AG04450 (cell line): ENCODE measurements around the gene SUFU. TPM values are rescaled to one million over a fixed set of nuclear protein-coding genes. Genes with fewer than 3 reads are reported as not detected.
"Not testable (repeated sequence)": the region's sequence is repeated elsewhere in the genome, so short reads cannot be mapped to it uniquely, and the experiment has no call there.

ENCODE experiments used
- CTCF ChIA-PET: fragments of 300-600, 350-600 bp; formaldehyde crosslinking; extraction: SDS; loops from one replicate; lab custom pipeline; 2022; ENCODE audit warnings: antibody characterized with exemption, inconsistent platforms; lab: Charles Lee
- POLR2A ChIA-PET: fragments of 350-600 bp; formaldehyde crosslinking; extraction: SDS; loops from one replicate; lab custom pipeline; 2021; ENCODE audit warnings: antibody characterized with exemption, inconsistent platforms; lab: Yijun Ruan, JAX
- DNase-seq: peaks from one replicate; pipeline ENCODE4 v3.0.0-alpha.2; 2011; ENCODE audit warnings: low read depth, low spot score
- H3K27ac ChIP-seq: one replicate; pipeline ENCODE4 v1.5.1; 2012; ENCODE audit warnings: low read depth, low read length, control low read depth
- H3K27me3 ChIP-seq: one replicate; pipeline ENCODE4 v1.6.0; 2012; ENCODE audit warnings: low read length; ENCODE audit not compliant: control insufficient read depth, insufficient read depth
- H3K4me3 ChIP-seq: 2 replicates; pipeline ENCODE4 v1.5.1; 2011; ENCODE audit warnings: mild to moderate bottlenecking, low read depth, low read length, control low read depth
- H3K9me3 ChIP-seq: 2 replicates; pipeline ENCODE4 v1.5.1; 2012; ENCODE audit warnings: low read length; ENCODE audit not compliant: control insufficient read depth, insufficient read depth
- CTCF ChIP-seq: IDR thresholded peaks from 2 replicates; pipeline ENCODE4 v1.5.1; 2011; ENCODE audit warnings: low read depth, low read length, control low read depth, inconsistent platforms
- polyA plus RNA-seq: library from polyadenylated mRNA; depleted of rRNA; stranded (reverse); fragments of >200 nt; gene quantifications from 2 replicates; pipeline ENCODE4 v1.2.3, GENCODE V29; 2011

SUFU gene
- polyA plus RNA-seq, 1 experiment, result 11.0 TPM

- Histone ChIP-seq H3K9me3 (no peaks in the 10 kb centered on the region; the same call in 1 of the 2 replicates), H3K27me3 (no peaks in the 10 kb centered on the region), H3K27ac (peak overlapping the region; percentile 31), H3K4me3 (no peak overlapping the region)
- peak; percentile 71 for DNase-seq
- ChIA-PET CTCF (interaction anchor here (1.0 kb wide), 2 partner anchors 9 to 15 kb away, joined by 3 read pairs; no protein-coding TSS in a partner anchor), POLR2A (interaction anchor here (0.5 to 3.2 kb wide), 9 partner anchors 9 to 157 kb away, joined by 3 to 19 read pairs (median 5); partner anchors contain the start of genes SUFU and TRIM8)
- TF ChIP-seq CTCF, result no peak
These were observed 157.3 kb downstream of the SUFU start for GRCh38 chr10:102660888-102661657.

DNA sequence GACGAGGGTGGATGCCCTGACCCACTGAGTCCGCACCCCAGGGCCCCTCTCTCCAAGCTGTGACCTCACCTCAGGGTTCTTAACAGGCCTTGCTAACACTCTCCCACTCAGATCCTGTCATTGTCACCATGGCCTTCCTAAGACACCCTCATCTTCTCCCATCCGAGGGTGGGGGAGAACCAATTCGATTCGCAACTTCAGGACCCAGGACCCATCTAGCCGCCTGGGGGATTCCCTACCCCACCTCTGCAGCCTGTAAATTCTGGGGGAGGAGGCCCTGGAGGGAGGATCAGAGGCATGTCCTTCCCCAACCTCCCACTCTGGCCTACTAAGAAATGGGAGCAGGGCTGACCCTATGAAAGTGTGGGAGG, 157.9 kb downstream of the SUFU start:
- POLR2A ChIA-PET, result interaction anchor here (0.9 to 3.2 kb wide), 5 partner anchors 8 to 158 kb away, joined by 3 to 19 read pairs (median 4); partner anchors contain the start of genes SUFU and TRIM8
- CTCF ChIA-PET, result no interaction called here
- H3K9me3 ChIP-seq, result no peaks in the 10 kb centered on the region; the same call in 1 of the 2 replicates
- no peak overlapping the region for H3K4me3 ChIP-seq
- TF ChIP-seq CTCF, result no peak
- H3K27ac ChIP-seq, result peak overlapping the region; percentile 21
- no peak for DNase-seq
- no peaks in the 10 kb centered on the region for H3K27me3 ChIP-seq

DNA sequence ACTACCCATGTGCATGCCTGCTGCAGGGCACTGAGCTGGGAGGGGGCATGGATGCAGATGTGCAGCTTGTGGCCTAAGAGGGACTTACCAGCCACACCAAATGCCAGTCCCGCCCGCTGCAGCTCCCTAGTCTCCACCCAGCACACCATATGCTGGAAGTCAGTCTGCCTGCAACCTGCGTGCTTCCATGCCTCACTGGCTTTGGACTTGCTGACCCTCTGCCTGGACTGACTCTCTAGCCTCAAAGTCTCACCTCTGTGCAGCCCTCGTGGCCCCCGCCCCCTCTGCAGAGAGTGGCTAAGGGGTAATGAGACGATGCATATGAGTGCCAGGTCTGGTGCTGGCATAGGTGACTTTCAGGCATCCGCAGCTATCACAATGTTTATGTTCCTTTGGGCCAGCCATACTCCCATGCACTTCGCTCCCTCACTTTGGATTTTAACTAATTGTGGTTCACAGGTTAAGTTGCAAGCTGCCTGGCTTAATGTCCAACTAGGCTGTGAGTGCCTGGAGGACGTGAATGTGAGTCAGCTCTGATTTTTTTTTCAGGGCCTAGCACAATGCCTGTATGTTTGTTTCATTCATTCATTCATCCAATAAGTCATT, 162.2 kb downstream of the SUFU start:
- Histone ChIP-seq H3K27me3 (no peaks in the 10 kb centered on the region), H3K4me3 (no peak overlapping the region), H3K9me3 (no peaks in the 10 kb centered on the region), H3K27ac (no peak overlapping the region)
- CTCF ChIA-PET, result interaction anchor here (0.8 kb wide), 1 partner anchor 11 kb away, joined by 4 read pairs; no protein-coding TSS in a partner anchor
- POLR2A ChIA-PET, result interaction anchor here (0.7 to 1.2 kb wide), 3 partner anchors 45 to 123 kb away, joined by 3 read pairs; partner anchors contain the start of gene WBP1L
- DNase-seq, result no peak
- TF ChIP-seq CTCF, result no peak

- not testable (repeated sequence) for H3K4me3 ChIP-seq, H3K27me3 ChIP-seq, H3K27ac ChIP-seq, H3K9me3 ChIP-seq, DNase-seq
- POLR2A ChIA-PET, result interaction anchor here (0.7 kb wide), 1 partner anchor 157 kb away, joined by 3 read pairs; no protein-coding TSS in a partner anchor
- CTCF ChIA-PET, result interaction anchor here (1.1 kb wide), 1 partner anchor 9 kb away, joined by 5 read pairs; no protein-coding TSS in a partner anchor
These were observed 163.6 kb downstream of the SUFU start for GRCh38 chr10:102667411-102667810.

DNA sequence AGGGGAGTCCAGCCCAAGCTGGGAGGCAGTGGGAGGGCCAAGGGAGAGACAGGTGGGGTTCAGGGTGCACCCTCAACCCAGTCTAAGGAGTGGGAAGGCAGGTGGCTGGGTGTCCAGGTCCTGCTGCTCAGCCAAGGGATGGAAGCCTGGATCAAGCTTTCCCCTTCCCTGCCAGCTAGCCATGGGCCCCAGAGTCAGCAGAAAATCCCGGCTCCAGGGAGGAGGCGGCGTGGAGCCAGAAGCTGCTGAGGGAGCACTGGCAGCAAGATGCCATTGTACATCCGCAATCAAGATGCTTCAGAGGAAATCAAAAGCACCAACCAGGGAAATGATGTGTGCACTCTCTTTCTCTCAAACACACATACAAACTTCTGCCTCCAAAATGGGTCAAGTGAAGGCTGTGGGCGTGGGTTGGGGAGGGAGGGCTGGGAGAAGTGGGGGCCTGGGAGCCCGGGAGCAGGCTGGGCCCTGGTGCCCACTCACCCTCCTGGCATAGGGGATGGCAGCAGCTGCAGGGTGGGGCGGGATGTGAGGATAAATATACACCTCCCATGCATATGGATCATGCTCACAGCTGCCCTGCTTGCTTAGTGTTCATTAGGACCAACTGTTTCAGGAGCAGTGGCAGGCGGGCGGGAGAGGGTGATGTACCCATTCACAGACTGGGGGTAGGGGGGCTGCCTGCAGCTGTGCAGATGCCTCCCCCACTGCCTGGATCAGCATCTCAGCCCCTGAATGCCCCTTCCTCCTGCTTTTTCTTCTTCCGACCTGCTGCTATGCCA, 164.7 kb downstream of the SUFU start:
- Histone ChIP-seq H3K4me3 (no peak overlapping the region), H3K27ac (no peak overlapping the region), H3K27me3 (no peaks in the 10 kb centered on the region), H3K9me3 (no peaks in the 10 kb centered on the region)
- CTCF ChIA-PET, result interaction anchor here (1.9 kb wide), 1 partner anchor 10 kb away, joined by 5 read pairs; no protein-coding TSS in a partner anchor
- DNase-seq, result no peak
- TF ChIP-seq CTCF, result no peak
- POLR2A ChIA-PET, result interaction anchor here (0.6 to 1.0 kb wide), 3 partner anchors 9 to 71 kb away, joined by 3 to 6 read pairs (median 6); partner anchors contain the start of genes ARL3 and SFXN2
